ENCODE data around the gene HMMR. TPM values are rescaled to one million over a fixed set of nuclear protein-coding genes. Genes with fewer than 3 reads are reported as not detected.

The HMMR gene
- total and polyA plus RNA-seq, 2 donors (not counting 1 experiment from before 2014, with no cell fraction given) = 0.34 to 1.6 TPM

- Histone ChIP-seq H3K4me3 (ENCODE audit: control extremely low read depth in 1 of 5, extremely low read depth in 1 of 5, insufficient read depth in 1 of 5, low read depth in 2 of 5, low read length in 4 of 5) (no peak overlapping the region), H3K9me3 (ENCODE audit: control extremely low read depth in 1 of 3, control insufficient read depth in 2 of 3, insufficient read depth in 1 of 3, low read length in 2 of 3) (no peaks in the 10 kb centered on the region), H3K79me2 (ENCODE audit: control insufficient read depth, insufficient read depth, low read length) (no peaks in the 10 kb centered on the region), H3K4me1 (ENCODE audit: control insufficient read depth in 2 of 2, insufficient read depth in 2 of 2, low read length in 2 of 2) (no peaks in the 10 kb centered on the region), H3K36me3 (replicated peaks in 1 of 2; ENCODE audit: control extremely low read depth in 1 of 2, control insufficient read depth in 1 of 2, extremely low read depth in 1 of 2, insufficient read depth in 2 of 2, low read length in 1 of 2) (no peaks in the 10 kb centered on the region), H4K20me1 (ENCODE audit: control insufficient read depth, insufficient read depth, low read length, poor library complexity, severe bottlenecking) (no peaks in the 10 kb centered on the region), H3K27me3 (replicated peaks in 1 of 4; ENCODE audit: control extremely low read depth in 1 of 4, control insufficient read depth in 3 of 4, insufficient read depth in 4 of 4, low read length in 3 of 4) (no peaks in the 10 kb centered on the region), H2AFZ (ENCODE audit: insufficient read depth, low read depth, low read length, poor library complexity, severe bottlenecking) (no peak overlapping the region), H3K4me2 (replicated peaks; ENCODE audit: low read depth, low read length, poor library complexity, severe bottlenecking) (no peak overlapping the region), H3K9ac (ENCODE audit: low read length) (no peak overlapping the region), H3K27ac (ENCODE audit: low read length in 2 of 2) (no peak overlapping the region)
- intact Hi-C loops (cut with micrococcal nuclease) = no loop called here
- no peak overlapping the region for H3K4me3 Mint-ChIP-seq
- TF ChIP-seq EZH2 (IDR thresholded peaks at IDR 0.05; ENCODE audit: borderline replicate concordance, insufficient read depth, low read depth, low read length, poor library complexity, severe bottlenecking) = no peak
- TF ChIP-seq CTCF (IDR thresholded peaks at IDR 0.05) = no peak
- no peaks in the 10 kb centered on the region for H3K4me1 Mint-ChIP-seq
- 100% methylated on average over 1 of the region's 3 CpGs for WGBS (ENCODE audit: insufficient coverage)
- DNase-seq = no peak
- no peaks in the 10 kb centered on the region for H3K27me3 Mint-ChIP-seq
- CTCF ChIA-PET = interaction anchor here (1.1 to 2.4 kb wide), 3 partner anchors 13 to 72 kb away, joined by 3 to 9 read pairs (median 4); no protein-coding TSS in a partner anchor
- POLR2A ChIA-PET = no interaction called here
- no peak overlapping the region for H3K27ac Mint-ChIP-seq
- no peak for ATAC-seq (ENCODE audit: low read depth)
- no peaks in the 10 kb centered on the region for H3K9me3 Mint-ChIP-seq (ENCODE audit: insufficient read depth)
Measured at GRCh38 chr5:163489745-163490075, 29.3 kb downstream of the HMMR start.

DNA sequence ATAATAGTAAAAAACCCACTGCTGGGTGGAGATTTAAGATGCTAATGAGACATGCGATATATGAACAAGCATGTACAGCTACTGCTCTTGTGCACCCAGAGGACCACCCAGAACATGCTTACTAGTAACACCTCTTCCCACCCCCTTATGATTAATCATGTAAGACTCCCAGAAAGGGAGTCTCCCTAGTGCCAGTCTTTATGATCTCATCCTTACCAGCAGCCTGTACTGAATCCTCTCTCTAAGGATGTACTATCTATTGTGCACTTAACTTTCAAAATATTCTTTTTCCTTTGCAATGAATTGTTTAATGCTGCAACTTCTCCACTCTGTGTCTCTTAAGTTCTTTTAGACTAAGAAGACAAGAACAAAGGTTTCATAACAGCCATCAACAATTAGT is 35.9 kb downstream of the HMMR start:
- Histone ChIP-seq H3K9me3 (ENCODE audit: control extremely low read depth in 1 of 3, control insufficient read depth in 2 of 3, insufficient read depth in 1 of 3, low read length in 2 of 3) (no peaks in the 10 kb centered on the region), H3K36me3 (replicated peaks in 1 of 2; ENCODE audit: control extremely low read depth in 1 of 2, control insufficient read depth in 1 of 2, extremely low read depth in 1 of 2, insufficient read depth in 2 of 2, low read length in 1 of 2) (no peaks in the 10 kb centered on the region), H3K27me3 (replicated peaks in 1 of 4; ENCODE audit: control extremely low read depth in 1 of 4, control insufficient read depth in 3 of 4, insufficient read depth in 4 of 4, low read length in 3 of 4) (no peaks in the 10 kb centered on the region), H3K79me2 (ENCODE audit: control insufficient read depth, insufficient read depth, low read length) (no peaks in the 10 kb centered on the region), H3K27ac (ENCODE audit: low read length in 2 of 2) (no peak overlapping the region), H3K4me2 (replicated peaks; ENCODE audit: low read depth, low read length, poor library complexity, severe bottlenecking) (no peak overlapping the region), H3K4me1 (ENCODE audit: control insufficient read depth in 2 of 2, insufficient read depth in 2 of 2, low read length in 2 of 2) (no peaks in the 10 kb centered on the region), H2AFZ (ENCODE audit: insufficient read depth, low read depth, low read length, poor library complexity, severe bottlenecking) (no peak overlapping the region), H3K4me3 (ENCODE audit: control extremely low read depth in 1 of 5, extremely low read depth in 1 of 5, insufficient read depth in 1 of 5, low read depth in 2 of 5, low read length in 4 of 5) (no peak overlapping the region), H3K9ac (ENCODE audit: low read length) (no peak overlapping the region), H4K20me1 (ENCODE audit: control insufficient read depth, insufficient read depth, low read length, poor library complexity, severe bottlenecking) (no peaks in the 10 kb centered on the region)
- CTCF ChIA-PET = interaction anchor here (1.2 kb wide), 1 partner anchor 23 kb away, joined by 5 read pairs; no protein-coding TSS in a partner anchor
- TF ChIP-seq CTCF (IDR thresholded peaks at IDR 0.05) (no peak), EZH2 (IDR thresholded peaks at IDR 0.05; ENCODE audit: borderline replicate concordance, insufficient read depth, low read depth, low read length, poor library complexity, severe bottlenecking) (no peak)
- ATAC-seq (ENCODE audit: low read depth) (no peak), DNase-seq (no peak)
- Mint-ChIP-seq H3K4me3 (no peak overlapping the region), H3K9me3 (ENCODE audit: insufficient read depth) (no peaks in the 10 kb centered on the region), H3K27me3 (no peaks in the 10 kb centered on the region), H3K27ac (no peak overlapping the region), H3K4me1 (peaks cover 2% of the 10 kb centered on the region)
- intact Hi-C loops (cut with micrococcal nuclease) = no loop called here
- 100% methylated on average over 1 of the region's 1 CpG for WGBS (ENCODE audit: insufficient coverage)
- POLR2A ChIA-PET = no interaction called here
